ENCODE data around the gene DYSF.

DNA sequence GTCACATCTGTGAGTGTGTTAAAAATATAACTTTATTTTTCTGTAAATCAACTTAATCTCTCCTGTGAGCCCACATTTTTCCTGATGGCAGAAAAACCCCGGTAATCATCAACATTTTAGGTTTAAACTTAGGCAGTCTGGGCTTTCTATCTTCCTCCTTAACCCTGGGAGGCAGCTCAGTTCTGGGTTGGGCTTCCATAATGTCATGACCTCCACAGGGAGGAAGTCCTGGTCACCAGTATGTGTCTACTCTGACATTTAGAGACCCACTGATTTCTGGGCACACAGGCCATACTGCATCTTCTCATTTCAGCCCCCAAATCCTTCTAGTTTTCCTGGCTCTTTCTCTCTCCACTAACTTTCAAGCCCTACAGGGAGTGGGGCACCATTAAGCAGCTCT, 181.2 kb downstream of the DYSF start:
- TF ChIP-seq EZH2phosphoT487 (IDR thresholded peaks at IDR 0.05; ENCODE audit: borderline replicate concordance) (no peak), EZH2 (IDR thresholded peaks at IDR 0.05) (no peak)
- TF ChIP-seq, protein P1, sequence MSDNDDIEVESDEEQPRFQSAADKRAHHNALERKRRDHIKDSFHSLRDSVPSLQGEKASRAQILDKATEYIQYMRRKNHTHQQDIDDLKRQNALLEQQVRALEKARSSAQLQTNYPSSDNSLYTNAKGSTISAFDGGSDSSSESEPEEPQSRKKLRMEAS (IDR thresholded peaks at IDR 0.05): no peak
